ENCODE data around the gene SH2B2.

The SH2B2 gene

GRCh38 chr7:102304668-102305067 lies 18.0 kb downstream of the SH2B2 start:
- Mint-ChIP-seq H3K4me1 (ENCODE audit: low read depth) (peaks cover 16% of the 10 kb centered on the region), H3K9me3 (no peaks in the 10 kb centered on the region), H3K27ac (no peak overlapping the region), H3K36me3 (ENCODE audit: low read depth) (no peaks in the 10 kb centered on the region), H3K27me3 (no peaks in the 10 kb centered on the region), H3K4me3 (no peak overlapping the region)

GRCh38 chr7:102305414-102306268 lies 19.0 kb downstream of the SH2B2 start:
- H3K27me3 Mint-ChIP-seq: no peaks in the 10 kb centered on the region
- H3K36me3 Mint-ChIP-seq (ENCODE audit: low read depth): no peaks in the 10 kb centered on the region
- peak overlapping the region; percentile 67 for H3K27ac Mint-ChIP-seq
- H3K4me3 Mint-ChIP-seq: no peak overlapping the region
- peaks cover 16% of the 10 kb centered on the region for H3K4me1 Mint-ChIP-seq (ENCODE audit: low read depth)
- H3K9me3 Mint-ChIP-seq: no peaks in the 10 kb centered on the region

- Mint-ChIP-seq H3K27ac (no peak overlapping the region), H3K27me3 (no peaks in the 10 kb centered on the region), H3K9me3 (no peaks in the 10 kb centered on the region), H3K4me3 (no peak overlapping the region), H3K4me1 (ENCODE audit: low read depth) (peaks cover 18% of the 10 kb centered on the region), H3K36me3 (ENCODE audit: low read depth) (no peaks in the 10 kb centered on the region)
These were observed 20.4 kb downstream of the SH2B2 start for GRCh38 chr7:102306916-102307677.

GRCh38 chr7:102310414-102310815 lies 23.7 kb downstream of the SH2B2 start:
- Mint-ChIP-seq H3K4me3 (no peak overlapping the region), H3K27ac (no peak overlapping the region), H3K9me3 (no peaks in the 10 kb centered on the region), H3K4me1 (ENCODE audit: low read depth) (peaks cover 18% of the 10 kb centered on the region), H3K27me3 (no peaks in the 10 kb centered on the region), H3K36me3 (ENCODE audit: low read depth) (no peaks in the 10 kb centered on the region)

GRCh38 chr7:102312317-102312716 lies 25.6 kb downstream of the SH2B2 start:
- H3K4me3 Mint-ChIP-seq: no peak overlapping the region
- H3K36me3 Mint-ChIP-seq (ENCODE audit: low read depth): no peaks in the 10 kb centered on the region
- no peaks in the 10 kb centered on the region for H3K9me3 Mint-ChIP-seq
- H3K27ac Mint-ChIP-seq: no peak overlapping the region
- H3K4me1 Mint-ChIP-seq (ENCODE audit: low read depth): peaks cover 5% of the 10 kb centered on the region
- no peaks in the 10 kb centered on the region for H3K27me3 Mint-ChIP-seq

- no peaks in the 10 kb centered on the region for H3K9me3 Mint-ChIP-seq
- no peaks in the 10 kb centered on the region for H3K27me3 Mint-ChIP-seq
- no peaks in the 10 kb centered on the region for H3K36me3 Mint-ChIP-seq (ENCODE audit: low read depth)
- H3K4me1 Mint-ChIP-seq (ENCODE audit: low read depth): peaks cover 2% of the 10 kb centered on the region
- no peak overlapping the region for H3K4me3 Mint-ChIP-seq
- H3K27ac Mint-ChIP-seq: no peak overlapping the region
These were observed 27.5 kb downstream of the SH2B2 start for GRCh38 chr7:102313997-102314780.

- H3K4me3 Mint-ChIP-seq: no peak overlapping the region
- no peaks in the 10 kb centered on the region for H3K27me3 Mint-ChIP-seq
- H3K4me1 Mint-ChIP-seq (ENCODE audit: low read depth): no peaks in the 10 kb centered on the region
- H3K36me3 Mint-ChIP-seq (ENCODE audit: low read depth): no peaks in the 10 kb centered on the region
- H3K9me3 Mint-ChIP-seq: no peaks in the 10 kb centered on the region
- H3K27ac Mint-ChIP-seq: no peak overlapping the region
These were observed 30.8 kb downstream of the SH2B2 start for GRCh38 chr7:102317231-102318059.

- H3K27me3 Mint-ChIP-seq: no peaks in the 10 kb centered on the region
- no peaks in the 10 kb centered on the region for H3K4me1 Mint-ChIP-seq (ENCODE audit: low read depth)
- no peak overlapping the region for H3K27ac Mint-ChIP-seq
- no peaks in the 10 kb centered on the region for H3K36me3 Mint-ChIP-seq (ENCODE audit: low read depth)
- H3K9me3 Mint-ChIP-seq: no peaks in the 10 kb centered on the region
- H3K4me3 Mint-ChIP-seq: no peak overlapping the region
These were observed 31.9 kb downstream of the SH2B2 start for GRCh38 chr7:102318482-102318971.

- no peak overlapping the region for H3K4me3 Mint-ChIP-seq
- no peaks in the 10 kb centered on the region for H3K36me3 Mint-ChIP-seq (ENCODE audit: low read depth)
- no peak overlapping the region for H3K27ac Mint-ChIP-seq
- H3K27me3 Mint-ChIP-seq: no peaks in the 10 kb centered on the region
- H3K4me1 Mint-ChIP-seq (ENCODE audit: low read depth): no peaks in the 10 kb centered on the region
- no peaks in the 10 kb centered on the region for H3K9me3 Mint-ChIP-seq
These were observed 33.0 kb downstream of the SH2B2 start for GRCh38 chr7:102319671-102320070.

GRCh38 chr7:102320181-102320580 lies 33.5 kb downstream of the SH2B2 start:
- Mint-ChIP-seq H3K27ac (no peak overlapping the region), H3K36me3 (ENCODE audit: low read depth) (no peaks in the 10 kb centered on the region), H3K9me3 (no peaks in the 10 kb centered on the region), H3K27me3 (no peaks in the 10 kb centered on the region), H3K4me3 (no peak overlapping the region), H3K4me1 (ENCODE audit: low read depth) (no peaks in the 10 kb centered on the region)

GRCh38 chr7:102320601-102321350 lies 34.1 kb downstream of the SH2B2 start:
- Mint-ChIP-seq H3K36me3 (ENCODE audit: low read depth) (no peaks in the 10 kb centered on the region), H3K27ac (no peak overlapping the region), H3K4me3 (no peak overlapping the region), H3K27me3 (no peaks in the 10 kb centered on the region), H3K4me1 (ENCODE audit: low read depth) (no peaks in the 10 kb centered on the region), H3K9me3 (no peaks in the 10 kb centered on the region)

GRCh38 chr7:102321351-102322201 lies 34.9 kb downstream of the SH2B2 start:
- Mint-ChIP-seq H3K4me3 (no peak overlapping the region), H3K27me3 (no peaks in the 10 kb centered on the region), H3K9me3 (no peaks in the 10 kb centered on the region), H3K27ac (no peak overlapping the region), H3K4me1 (ENCODE audit: low read depth) (no peaks in the 10 kb centered on the region), H3K36me3 (ENCODE audit: low read depth) (no peaks in the 10 kb centered on the region)

GRCh38 chr7:102322202-102322715 lies 35.6 kb downstream of the SH2B2 start:
- no peaks in the 10 kb centered on the region for H3K4me1 Mint-ChIP-seq (ENCODE audit: low read depth)
- H3K36me3 Mint-ChIP-seq (ENCODE audit: low read depth): no peaks in the 10 kb centered on the region
- H3K4me3 Mint-ChIP-seq: no peak overlapping the region
- H3K9me3 Mint-ChIP-seq: no peaks in the 10 kb centered on the region
- H3K27me3 Mint-ChIP-seq: no peaks in the 10 kb centered on the region
- no peak overlapping the region for H3K27ac Mint-ChIP-seq
